SK-N-MC (cell line): ENCODE results near the gene TEX14.

Source experiments
- EZH2 ChIP-seq: fragments of 200-600 bp; sonication (generic); IDR thresholded peaks from one replicate; pipeline ENCODE4 v1.6.1; 2017; ENCODE audit warnings: antibody characterized with exemption
- POLR2AphosphoS5 ChIP-seq: IDR thresholded peaks from 2 replicates; pipeline ENCODE4 v1.6.1; 2012; ENCODE audit warnings: mild to moderate bottlenecking, low read depth, low read length, borderline replicate concordance

- TF ChIP-seq POLR2AphosphoS5 (no peak), EZH2 (no peak)
These were observed 181.8 kb downstream of the TEX14 start for GRCh38 chr17:58510075-58510474.
